Measurements from ENCODE around the gene DUSP1. TPM values are rescaled to one million over a fixed set of nuclear protein-coding genes. Genes with fewer than 3 reads are reported as not detected.

The DUSP1 gene
- total and polyA plus RNA-seq, 7 donors: 81.8 to 287 (median 141) TPM

DNA sequence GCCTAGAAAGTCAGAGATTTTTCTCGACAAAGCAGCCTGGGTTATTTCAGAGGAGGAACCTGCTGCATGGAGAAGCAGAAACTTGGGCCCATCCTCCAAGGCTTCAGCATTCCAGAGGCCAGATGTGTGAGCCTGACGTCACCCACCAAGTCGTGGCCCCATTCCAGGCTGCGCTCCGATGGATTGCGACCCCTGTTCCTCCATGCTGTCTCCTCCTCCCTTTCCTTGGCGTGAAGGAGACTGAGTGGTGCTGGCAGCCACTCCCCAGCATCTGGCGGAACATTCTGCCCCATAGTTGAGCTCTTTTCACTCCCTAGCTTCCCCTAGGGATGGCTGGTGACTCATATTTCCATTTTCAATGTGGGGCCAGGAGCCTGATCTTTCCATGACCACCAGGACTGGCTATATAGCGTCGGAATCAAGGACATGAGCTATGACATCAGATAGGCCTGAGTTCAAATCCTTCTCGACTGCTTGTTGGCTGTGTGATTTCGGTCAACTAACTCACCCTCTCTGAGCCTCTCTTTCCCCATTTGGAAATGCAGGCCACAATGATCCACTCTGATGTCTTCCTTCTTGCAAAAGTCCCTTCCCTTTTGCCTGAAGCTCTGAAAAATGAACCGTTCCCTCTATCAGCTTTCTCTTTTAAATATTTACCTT lies 24.5 kb upstream of the DUSP1 start:
- intact Hi-C loops (cut with DNase I): loop anchor here in 1 of 2 donors (10.0 kb wide), 1 partner anchor 69 kb away; no protein-coding TSS in a partner anchor
- peak overlapping the region; percentile 77 for H3K27ac ChIP-seq
- H3K9me3 ChIP-seq: no peaks in the 10 kb centered on the region
- H3K27me3 ChIP-seq (ENCODE audit: insufficient read depth in 3 of 3, low read length in 2 of 3): no peaks in the 10 kb centered on the region
- ATAC-seq (peak; percentile 31 to 85 (median 83)), DNase-seq (peak; percentile 96 to 97)
- H3K4me1 ChIP-seq: peaks cover 51% of the 10 kb centered on the region
- 13 to 24% (median 18%) methylated on average over 13 of the region's 13 CpGs for WGBS, 3 donors
- H3K4me3 ChIP-seq: no peak overlapping the region
- TF ChIP-seq, protein P1, sequence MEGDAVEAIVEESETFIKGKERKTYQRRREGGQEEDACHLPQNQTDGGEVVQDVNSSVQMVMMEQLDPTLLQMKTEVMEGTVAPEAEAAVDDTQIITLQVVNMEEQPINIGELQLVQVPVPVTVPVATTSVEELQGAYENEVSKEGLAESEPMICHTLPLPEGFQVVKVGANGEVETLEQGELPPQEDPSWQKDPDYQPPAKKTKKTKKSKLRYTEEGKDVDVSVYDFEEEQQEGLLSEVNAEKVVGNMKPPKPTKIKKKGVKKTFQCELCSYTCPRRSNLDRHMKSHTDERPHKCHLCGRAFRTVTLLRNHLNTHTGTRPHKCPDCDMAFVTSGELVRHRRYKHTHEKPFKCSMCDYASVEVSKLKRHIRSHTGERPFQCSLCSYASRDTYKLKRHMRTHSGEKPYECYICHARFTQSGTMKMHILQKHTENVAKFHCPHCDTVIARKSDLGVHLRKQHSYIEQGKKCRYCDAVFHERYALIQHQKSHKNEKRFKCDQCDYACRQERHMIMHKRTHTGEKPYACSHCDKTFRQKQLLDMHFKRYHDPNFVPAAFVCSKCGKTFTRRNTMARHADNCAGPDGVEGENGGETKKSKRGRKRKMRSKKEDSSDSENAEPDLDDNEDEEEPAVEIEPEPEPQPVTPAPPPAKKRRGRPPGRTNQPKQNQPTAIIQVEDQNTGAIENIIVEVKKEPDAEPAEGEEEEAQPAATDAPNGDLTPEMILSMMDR (IDR thresholded peaks at IDR 0.05): no peak
- no peaks in the 10 kb centered on the region for H3K36me3 ChIP-seq (ENCODE audit: insufficient read depth in 1 of 2, low read depth in 1 of 2)

DNA sequence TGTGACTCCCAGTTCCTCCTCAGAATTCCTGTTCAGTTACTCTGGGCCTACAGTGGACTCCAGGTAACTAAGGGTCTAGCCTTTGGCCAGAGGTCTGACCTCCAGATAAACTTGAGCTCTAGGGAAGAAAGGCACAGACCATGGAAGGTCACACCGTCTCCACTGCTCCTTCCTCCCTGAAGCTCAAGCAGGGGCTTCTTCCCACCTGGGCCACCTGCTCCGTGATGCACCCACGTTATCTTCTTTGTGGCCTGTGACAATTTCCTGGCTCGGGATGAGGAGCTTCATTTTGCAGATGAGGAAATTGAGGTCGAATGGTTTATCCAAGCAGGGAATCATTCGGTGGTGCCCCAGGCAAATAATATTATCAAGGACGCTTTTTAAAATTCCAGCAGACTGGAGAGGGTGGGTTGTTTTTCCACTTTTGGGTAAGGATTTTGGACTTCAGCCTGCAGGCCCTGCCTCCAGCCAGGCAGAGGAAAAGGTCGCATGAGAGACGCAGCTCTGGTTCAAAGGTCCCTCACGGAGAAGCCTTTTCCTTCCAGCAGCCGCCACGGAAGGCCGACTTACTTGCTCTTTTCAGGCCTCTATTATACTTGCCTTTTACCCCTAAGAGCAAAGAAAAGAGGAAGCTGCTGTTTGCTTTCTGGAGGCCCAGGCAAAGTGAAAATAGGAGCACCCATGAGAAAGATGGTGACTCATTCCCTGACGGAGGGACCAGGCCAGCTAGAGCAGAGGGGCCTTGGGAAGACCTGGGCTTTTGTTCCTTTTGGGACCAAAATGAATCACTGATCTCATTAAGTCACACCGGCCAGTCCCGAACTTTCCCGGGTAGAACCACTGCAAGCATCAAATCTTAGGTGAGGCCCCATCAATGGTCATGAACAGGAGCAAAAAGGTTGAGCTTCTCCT lies 22.8 kb upstream of the DUSP1 start:
- intact Hi-C loops (cut with DNase I): loop anchor here (5.0 to 10.0 kb wide), 2 partner anchors 68 to 71 kb away; no protein-coding TSS in a partner anchor
- TF ChIP-seq, protein P1 (IDR thresholded peaks at IDR 0.05): no peak

DNA sequence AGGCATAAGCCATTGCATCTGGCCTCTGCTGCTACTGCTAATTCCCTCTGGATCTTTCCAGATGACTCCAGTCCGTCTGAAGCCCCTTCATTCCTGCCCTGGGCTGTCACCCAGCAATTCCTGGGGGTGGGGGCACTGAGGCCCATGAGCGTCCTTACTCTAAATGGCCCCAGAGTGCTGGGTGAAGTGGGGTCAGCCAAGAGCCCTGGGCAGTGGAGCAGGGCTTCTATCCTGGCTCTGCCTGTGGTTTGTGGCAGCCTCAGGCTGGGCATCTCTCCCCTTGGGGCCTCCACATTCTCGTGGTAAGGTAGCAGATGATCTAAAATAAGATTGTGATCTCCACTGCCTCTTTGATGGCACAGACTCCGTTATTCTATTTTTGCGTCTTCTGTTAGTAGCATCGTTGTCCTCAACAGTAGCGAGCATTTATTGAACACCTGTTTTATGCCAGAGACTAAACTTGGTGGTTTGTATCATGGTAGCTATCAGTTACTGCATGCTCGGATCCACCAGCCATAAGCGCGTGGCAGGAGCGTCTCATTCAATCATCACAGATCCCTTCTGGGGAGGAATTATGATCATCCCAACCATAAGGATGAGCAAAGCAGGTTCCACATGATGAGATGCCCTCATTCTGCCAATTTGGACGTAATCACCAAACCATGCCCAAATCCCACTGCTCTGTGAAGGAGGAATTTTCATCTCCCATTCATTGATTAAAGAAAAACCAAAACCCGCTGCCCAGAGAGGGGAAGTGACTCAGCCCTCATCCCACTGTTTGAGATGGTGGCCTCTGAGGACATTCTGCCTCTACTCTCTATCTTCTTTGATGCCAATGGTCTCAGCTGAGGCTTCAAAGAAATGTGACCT lies 21.9 kb upstream of the DUSP1 start:
- H3K27ac ChIP-seq: peak overlapping the region; percentile 77
- H3K36me3 ChIP-seq (ENCODE audit: insufficient read depth in 1 of 2, low read depth in 1 of 2): no peaks in the 10 kb centered on the region
- no peaks in the 10 kb centered on the region for H3K9me3 ChIP-seq
- WGBS, 3 donors: 30 to 48% (median 36%) methylated on average over 13 of the region's 13 CpGs
- ATAC-seq (peak; percentile 70 to 88 (median 74)), DNase-seq (peak in 1 of 2 donors; percentile 70)
- TF ChIP-seq, protein P1 (IDR thresholded peaks at IDR 0.05): no peak
- no peaks in the 10 kb centered on the region for H3K27me3 ChIP-seq (ENCODE audit: insufficient read depth in 3 of 3, low read length in 2 of 3)
- peaks cover 72% of the 10 kb centered on the region for H3K4me1 ChIP-seq
- no peak overlapping the region for H3K4me3 ChIP-seq
- intact Hi-C loops (cut with DNase I): loop anchor here (5.0 to 10.0 kb wide), 2 partner anchors 69 to 72 kb away; no protein-coding TSS in a partner anchor

More for the DNA sequence above, 22.8 kb upstream of the DUSP1 start:
- Histone ChIP-seq H3K27me3 (ENCODE audit: insufficient read depth in 3 of 3, low read length in 2 of 3) (no peaks in the 10 kb centered on the region), H3K36me3 (ENCODE audit: insufficient read depth in 1 of 2, low read depth in 1 of 2) (no peaks in the 10 kb centered on the region), H3K4me3 (no peak overlapping the region), H3K27ac (peak overlapping the region; percentile 77), H3K9me3 (no peaks in the 10 kb centered on the region), H3K4me1 (peaks cover 66% of the 10 kb centered on the region)
- DNase-seq (no peak), ATAC-seq (no peak)
- WGBS, 3 donors: 80 to 84% (median 81%) methylated on average over 17 of the region's 17 CpGs

DNA sequence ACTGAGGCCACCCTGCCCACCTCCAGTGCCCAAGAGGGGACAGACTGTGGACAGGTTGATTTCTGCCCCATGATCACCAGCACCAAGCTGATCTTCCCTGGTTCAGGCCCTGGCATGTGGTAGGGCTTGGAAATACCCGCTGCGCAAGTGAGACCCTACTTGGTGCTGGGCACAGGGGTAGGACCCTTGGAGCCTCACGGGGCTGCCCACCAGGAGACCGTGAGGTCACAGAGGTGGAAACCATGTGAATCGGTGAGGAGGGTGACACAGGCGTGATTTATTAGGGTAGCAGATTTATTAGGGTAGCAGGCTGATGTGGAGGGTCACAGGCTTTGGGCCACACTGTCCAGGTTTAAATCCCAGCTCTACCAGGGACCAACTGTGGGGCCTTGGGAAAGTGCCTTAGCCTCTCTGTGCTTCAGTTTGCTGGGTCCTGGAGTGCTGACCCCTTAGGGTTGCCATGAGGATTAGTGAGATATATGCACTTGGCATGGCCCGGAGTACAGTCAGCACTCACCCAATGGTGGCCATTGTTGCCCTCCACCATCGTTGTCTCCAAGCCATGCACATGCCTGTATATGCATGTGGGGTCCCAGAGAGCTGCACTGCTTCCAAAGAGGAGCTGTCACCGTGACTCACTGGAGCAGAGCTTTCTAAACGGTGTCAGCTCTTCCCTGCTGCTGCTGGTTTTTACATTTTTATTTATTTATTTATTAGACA lies 20.9 kb upstream of the DUSP1 start:
- Histone ChIP-seq H3K27me3 (ENCODE audit: insufficient read depth in 3 of 3, low read length in 2 of 3) (no peaks in the 10 kb centered on the region), H3K4me1 (peaks cover 68% of the 10 kb centered on the region), H3K27ac (peak overlapping the region; percentile 77), H3K9me3 (no peaks in the 10 kb centered on the region), H3K36me3 (ENCODE audit: insufficient read depth in 1 of 2, low read depth in 1 of 2) (no peaks in the 10 kb centered on the region), H3K4me3 (no peak overlapping the region)
- 79 to 88% (median 81%) methylated on average over 10 of the region's 10 CpGs for WGBS, 3 donors
- TF ChIP-seq, protein P1 (IDR thresholded peaks at IDR 0.05): no peak
- ATAC-seq (no peak), DNase-seq (no peak)
- intact Hi-C loops (cut with DNase I): loop anchor here (5.0 to 10.0 kb wide), 2 partner anchors 70 to 73 kb away; no protein-coding TSS in a partner anchor
